ENCODE results near the gene TPM3.
"Not testable (repeated sequence)": the region's sequence is repeated elsewhere in the genome, so short reads cannot be mapped to it uniquely, and the experiment has no call there.

TPM3 gene

DNA sequence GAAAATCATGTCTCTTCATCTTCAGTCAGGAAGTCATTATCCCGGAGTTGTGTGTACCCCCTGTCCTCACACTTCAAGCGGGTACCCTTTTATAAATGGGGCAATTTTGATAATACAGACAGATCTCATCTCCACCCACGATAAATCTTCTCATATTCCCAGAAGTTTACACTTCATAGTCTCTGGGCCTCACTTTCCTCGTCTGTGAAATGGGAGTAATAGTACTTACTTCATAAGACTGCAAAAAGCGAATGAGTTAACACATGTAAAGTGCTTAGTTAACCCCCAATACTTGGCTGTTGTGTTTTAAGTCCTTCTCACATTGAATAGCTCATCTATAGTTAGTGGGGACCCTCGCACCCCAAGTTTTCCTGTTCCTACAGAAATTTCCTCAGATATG is 37.8 kb downstream of the TPM3 start:
- WGBS (ENCODE audit: extremely low coverage, insufficient coverage, insufficient read length): no CpG with 5 or more reads among the region's 6 CpGs
- peaks cover 6 to 19% of the 10 kb centered on the region in 2 experiments for H3K36me3 ChIP-seq (ENCODE audit: control insufficient read depth in 1 of 2, insufficient read depth in 2 of 2, low read length in 2 of 2)
- H3K9ac ChIP-seq (ENCODE audit: low read length): no peak overlapping the region
- H3K23ac ChIP-seq (ENCODE audit: low read length): no peak overlapping the region
- H3K27me3 ChIP-seq (ENCODE audit: insufficient read depth, low read length): no peaks in the 10 kb centered on the region
- no peak overlapping the region for H4K8ac ChIP-seq (ENCODE audit: low read depth, low read length)
- H2AK5ac ChIP-seq (ENCODE audit: low read length): no peak overlapping the region
- no peak for DNase-seq
- no peak overlapping the region for H3K14ac ChIP-seq (ENCODE audit: low read length)
- no peak overlapping the region for H2BK5ac ChIP-seq (ENCODE audit: low read depth, low read length, poor library complexity)
- no peaks in the 10 kb centered on the region for H3K79me2 ChIP-seq (ENCODE audit: control insufficient read depth, insufficient read depth, low read length, poor library complexity)
- H3K27ac ChIP-seq (ENCODE audit: low read depth, low read length): no peak overlapping the region
- no peak overlapping the region for H2BK120ac ChIP-seq (ENCODE audit: insufficient read depth, low read length, poor library complexity)
- H4K91ac ChIP-seq (ENCODE audit: low read depth, low read length): no peak overlapping the region
- H2BK12ac ChIP-seq (ENCODE audit: low read length): no peak overlapping the region
- H3K4me2 ChIP-seq (ENCODE audit: low read length): no peak overlapping the region
- H3K4me3 ChIP-seq (ENCODE audit: low read depth, low read length): no peak overlapping the region
- H3K4me1 ChIP-seq (ENCODE audit: control insufficient read depth in 1 of 2, insufficient read depth in 2 of 2, low read length in 2 of 2): no peaks in the 10 kb centered on the region
- no peak overlapping the region for H3K18ac ChIP-seq (ENCODE audit: low read length)
- H3K9me3 ChIP-seq (ENCODE audit: insufficient read depth, low read depth, low read length): no peaks in the 10 kb centered on the region
- no peak overlapping the region for H3K4ac ChIP-seq (ENCODE audit: low read depth, low read length)
- H3K79me1 ChIP-seq (ENCODE audit: low read length): no peaks in the 10 kb centered on the region
- H4K12ac ChIP-seq (ENCODE audit: low read depth, low read length): no peak overlapping the region
- no peak overlapping the region for H2AFZ ChIP-seq (ENCODE audit: insufficient read depth, low read length, poor library complexity)

DNA sequence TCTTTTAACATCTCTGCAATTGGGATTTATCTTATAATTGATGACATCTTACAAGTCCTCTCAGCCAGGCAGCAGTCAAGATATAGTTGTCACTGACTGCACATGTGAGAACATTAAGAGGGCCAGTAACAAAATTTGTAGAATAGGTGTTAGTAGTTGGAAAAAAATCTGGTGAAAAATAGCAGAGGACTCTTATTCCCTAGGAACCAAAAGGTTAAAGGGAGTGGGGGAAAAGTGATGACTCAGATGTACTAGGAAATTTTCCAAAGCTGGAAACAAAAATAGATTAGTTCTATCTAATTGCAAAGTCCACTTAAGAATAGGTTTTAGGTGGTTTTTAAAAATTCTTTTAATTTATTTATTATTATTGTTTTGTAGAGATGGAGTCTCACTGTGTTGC is 40.6 kb downstream of the TPM3 start:
- Histone ChIP-seq H4K91ac (ENCODE audit: low read depth, low read length) (no peak overlapping the region), H3K23ac (ENCODE audit: low read length) (no peak overlapping the region), H3K79me2 (ENCODE audit: control insufficient read depth, insufficient read depth, low read length, poor library complexity) (no peaks in the 10 kb centered on the region), H3K9ac (ENCODE audit: low read length) (no peak overlapping the region), H3K4me2 (ENCODE audit: low read length) (no peak overlapping the region), H3K4me3 (ENCODE audit: low read depth, low read length) (no peak overlapping the region), H3K9me3 (ENCODE audit: insufficient read depth, low read depth, low read length) (no peaks in the 10 kb centered on the region), H3K27ac (ENCODE audit: low read depth, low read length) (no peak overlapping the region), H3K4ac (ENCODE audit: low read depth, low read length) (no peak overlapping the region), H4K12ac (ENCODE audit: low read depth, low read length) (no peak overlapping the region), H3K14ac (ENCODE audit: low read length) (no peak overlapping the region), H2AK5ac (ENCODE audit: low read length) (no peak overlapping the region), H2BK12ac (ENCODE audit: low read length) (no peak overlapping the region), H3K27me3 (ENCODE audit: insufficient read depth, low read length) (no peaks in the 10 kb centered on the region), H2BK5ac (ENCODE audit: low read depth, low read length, poor library complexity) (no peak overlapping the region), H3K79me1 (ENCODE audit: low read length) (no peaks in the 10 kb centered on the region), H4K8ac (ENCODE audit: low read depth, low read length) (no peak overlapping the region), H2AFZ (ENCODE audit: insufficient read depth, low read length, poor library complexity) (no peak overlapping the region), H3K18ac (ENCODE audit: low read length) (no peak overlapping the region), H3K4me1 (ENCODE audit: control insufficient read depth in 1 of 2, insufficient read depth in 2 of 2, low read length in 2 of 2) (no peaks in the 10 kb centered on the region), H2BK120ac (ENCODE audit: insufficient read depth, low read length, poor library complexity) (no peak overlapping the region), H3K36me3 (ENCODE audit: control insufficient read depth in 1 of 2, insufficient read depth in 2 of 2, low read length in 2 of 2) (peaks cover 0 to 4% of the 10 kb centered on the region in 2 experiments)
- no peak for DNase-seq

DNA sequence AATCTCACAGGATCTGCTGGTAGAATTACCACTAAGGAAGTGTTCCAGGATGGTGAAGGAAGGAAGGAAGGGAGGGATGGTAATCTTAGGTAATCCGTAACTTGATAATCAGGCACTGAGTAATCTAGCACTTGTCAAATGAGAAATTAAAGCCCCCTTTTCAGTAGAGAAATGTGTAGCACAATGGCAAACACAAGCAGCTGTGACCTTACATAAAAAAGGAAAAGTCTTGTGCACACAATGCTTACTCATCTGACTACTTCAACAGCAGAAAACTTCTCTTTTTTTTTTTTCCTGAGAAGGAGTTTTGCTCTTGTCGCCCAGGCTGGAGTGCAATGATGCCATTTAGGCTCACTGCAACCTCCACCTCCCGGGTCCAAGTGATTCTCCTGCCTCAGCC is 43.1 kb downstream of the TPM3 start:
- DNase-seq: no peak
- H3K79me2 ChIP-seq (ENCODE audit: control insufficient read depth, insufficient read depth, low read length, poor library complexity): no peaks in the 10 kb centered on the region
- H3K4me3 ChIP-seq (ENCODE audit: low read depth, low read length): no peak overlapping the region
- no peaks in the 10 kb centered on the region for H3K9me3 ChIP-seq (ENCODE audit: insufficient read depth, low read depth, low read length)
- no peaks in the 10 kb centered on the region for H3K27me3 ChIP-seq (ENCODE audit: insufficient read depth, low read length)
- no peak overlapping the region for H3K4ac ChIP-seq (ENCODE audit: low read depth, low read length)
- no peaks in the 10 kb centered on the region for H3K36me3 ChIP-seq (ENCODE audit: control insufficient read depth in 1 of 2, insufficient read depth in 2 of 2, low read length in 2 of 2)
- no peak overlapping the region for H3K23ac ChIP-seq (ENCODE audit: low read length)
- H4K91ac ChIP-seq (ENCODE audit: low read depth, low read length): no peak overlapping the region
- H4K8ac ChIP-seq (ENCODE audit: low read depth, low read length): no peak overlapping the region
- no peak overlapping the region for H2BK5ac ChIP-seq (ENCODE audit: low read depth, low read length, poor library complexity)
- H2BK120ac ChIP-seq (ENCODE audit: insufficient read depth, low read length, poor library complexity): no peak overlapping the region
- H3K18ac ChIP-seq (ENCODE audit: low read length): no peak overlapping the region
- no peak overlapping the region for H4K12ac ChIP-seq (ENCODE audit: low read depth, low read length)
- H3K27ac ChIP-seq (ENCODE audit: low read depth, low read length): no peak overlapping the region
- no peak overlapping the region for H3K9ac ChIP-seq (ENCODE audit: low read length)
- WGBS (ENCODE audit: extremely low coverage, insufficient coverage, insufficient read length): no CpG with 5 or more reads among the region's 3 CpGs
- no peak overlapping the region for H2BK12ac ChIP-seq (ENCODE audit: low read length)
- H3K4me1 ChIP-seq (ENCODE audit: control insufficient read depth in 1 of 2, insufficient read depth in 2 of 2, low read length in 2 of 2): no peaks in the 10 kb centered on the region
- H3K79me1 ChIP-seq (ENCODE audit: low read length): no peaks in the 10 kb centered on the region
- no peak overlapping the region for H3K14ac ChIP-seq (ENCODE audit: low read length)
- no peak overlapping the region for H3K4me2 ChIP-seq (ENCODE audit: low read length)
- H2AK5ac ChIP-seq (ENCODE audit: low read length): no peak overlapping the region
- H2AFZ ChIP-seq (ENCODE audit: insufficient read depth, low read length, poor library complexity): no peak overlapping the region

DNA sequence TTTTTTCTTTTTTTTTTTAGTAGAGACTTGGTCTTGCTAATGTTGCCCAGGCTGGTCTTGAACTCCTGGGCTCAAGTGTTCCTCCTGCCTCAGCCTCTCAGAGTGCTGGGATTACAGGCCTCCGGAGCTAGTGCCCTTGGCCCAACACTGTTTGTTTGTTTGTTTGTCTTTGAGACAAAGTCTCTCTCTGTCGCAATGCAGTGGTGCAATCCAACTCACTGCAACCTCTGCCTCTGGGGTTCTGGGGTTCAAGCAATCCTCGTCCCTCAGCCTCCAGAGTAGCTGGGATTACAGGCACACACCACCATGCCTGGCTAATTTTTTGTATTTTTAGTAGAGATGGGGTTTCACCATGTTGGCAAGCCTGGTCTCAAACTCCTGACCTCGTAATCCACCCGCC is 44.4 kb downstream of the TPM3 start:
- H3K36me3 ChIP-seq (ENCODE audit: control insufficient read depth in 1 of 2, insufficient read depth in 2 of 2, low read length in 2 of 2); H3K79me2 ChIP-seq (ENCODE audit: control insufficient read depth, insufficient read depth, low read length, poor library complexity); H3K9ac ChIP-seq (ENCODE audit: low read length); H3K18ac ChIP-seq (ENCODE audit: low read length); H3K4ac ChIP-seq (ENCODE audit: low read depth, low read length); H2BK120ac ChIP-seq (ENCODE audit: insufficient read depth, low read length, poor library complexity); H3K9me3 ChIP-seq (ENCODE audit: insufficient read depth, low read depth, low read length); DNase-seq; H2BK5ac ChIP-seq (ENCODE audit: low read depth, low read length, poor library complexity); H2BK12ac ChIP-seq (ENCODE audit: low read length); H3K14ac ChIP-seq (ENCODE audit: low read length); H2AK5ac ChIP-seq (ENCODE audit: low read length); H2AFZ ChIP-seq (ENCODE audit: insufficient read depth, low read length, poor library complexity); H4K12ac ChIP-seq (ENCODE audit: low read depth, low read length); H3K27me3 ChIP-seq (ENCODE audit: insufficient read depth, low read length); H3K23ac ChIP-seq (ENCODE audit: low read length); H4K8ac ChIP-seq (ENCODE audit: low read depth, low read length); H3K27ac ChIP-seq (ENCODE audit: low read depth, low read length); H3K4me3 ChIP-seq (ENCODE audit: low read depth, low read length); H4K91ac ChIP-seq (ENCODE audit: low read depth, low read length); H3K4me2 ChIP-seq (ENCODE audit: low read length); H3K4me1 ChIP-seq (ENCODE audit: control insufficient read depth in 1 of 2, insufficient read depth in 2 of 2, low read length in 2 of 2); H3K79me1 ChIP-seq (ENCODE audit: low read length): not testable (repeated sequence)
- WGBS (ENCODE audit: extremely low coverage, insufficient coverage, insufficient read length): no CpG with 5 or more reads among the region's 5 CpGs

DNA sequence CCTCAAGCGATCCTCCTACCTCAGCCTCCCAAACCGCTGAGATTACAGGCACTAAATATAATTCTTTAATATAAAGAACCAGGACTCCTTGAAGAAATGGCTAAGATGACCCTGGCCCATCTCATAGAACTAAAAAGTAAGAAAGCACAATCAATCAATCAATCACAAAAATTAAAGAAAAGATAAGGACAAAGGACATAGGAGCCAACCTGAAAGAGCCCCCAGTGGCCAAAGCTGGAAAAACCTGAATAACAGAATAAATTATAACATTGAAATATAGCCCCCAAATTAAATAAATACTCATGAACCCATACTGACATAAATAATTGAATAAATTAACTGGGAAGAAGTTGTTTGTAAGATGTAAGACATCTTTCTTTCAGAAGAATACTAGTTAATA is 45.9 kb downstream of the TPM3 start:
- Histone ChIP-seq H3K79me1 (ENCODE audit: low read length) (no peaks in the 10 kb centered on the region), H3K9ac (ENCODE audit: low read length) (no peak overlapping the region), H3K27me3 (ENCODE audit: insufficient read depth, low read length) (no peaks in the 10 kb centered on the region), H3K27ac (ENCODE audit: low read depth, low read length) (no peak overlapping the region), H3K36me3 (ENCODE audit: control insufficient read depth in 1 of 2, insufficient read depth in 2 of 2, low read length in 2 of 2) (no peaks in the 10 kb centered on the region), H3K18ac (ENCODE audit: low read length) (no peak overlapping the region), H3K79me2 (ENCODE audit: control insufficient read depth, insufficient read depth, low read length, poor library complexity) (no peaks in the 10 kb centered on the region), H3K14ac (ENCODE audit: low read length) (no peak overlapping the region), H2BK5ac (ENCODE audit: low read depth, low read length, poor library complexity) (no peak overlapping the region), H2AK5ac (ENCODE audit: low read length) (no peak overlapping the region), H4K91ac (ENCODE audit: low read depth, low read length) (no peak overlapping the region), H4K8ac (ENCODE audit: low read depth, low read length) (no peak overlapping the region), H4K12ac (ENCODE audit: low read depth, low read length) (no peak overlapping the region), H3K23ac (ENCODE audit: low read length) (no peak overlapping the region), H3K9me3 (ENCODE audit: insufficient read depth, low read depth, low read length) (no peaks in the 10 kb centered on the region), H3K4me3 (ENCODE audit: low read depth, low read length) (no peak overlapping the region), H2AFZ (ENCODE audit: insufficient read depth, low read length, poor library complexity) (no peak overlapping the region), H2BK12ac (ENCODE audit: low read length) (no peak overlapping the region), H3K4me1 (ENCODE audit: control insufficient read depth in 1 of 2, insufficient read depth in 2 of 2, low read length in 2 of 2) (no peaks in the 10 kb centered on the region), H2BK120ac (ENCODE audit: insufficient read depth, low read length, poor library complexity) (no peak overlapping the region), H3K4ac (ENCODE audit: low read depth, low read length) (no peak overlapping the region), H3K4me2 (ENCODE audit: low read length) (no peak overlapping the region)
- no peak for DNase-seq
- no CpG with 5 or more reads among the region's 2 CpGs for WGBS (ENCODE audit: extremely low coverage, insufficient coverage, insufficient read length)
